Measurements from ENCODE around the gene LDOC1. TPM values are rescaled to one million over a fixed set of nuclear protein-coding genes. Genes with fewer than 3 reads are reported as not detected.

LDOC1 gene
- total and polyA plus RNA-seq, 2 of the 8 experiments (the other 6 are each of a cell fraction or from before 2014, with no cell fraction given), result 19.1 to 52.4 TPM

GRCh38 chrX:141221611-141222010, 44.7 kb upstream of the LDOC1 start (continued):
- TF ChIP-seq E2F6 (IDR thresholded peaks at IDR 0.05) (no peak), POU5F1 (IDR thresholded peaks at IDR 0.05; ENCODE audit: low read depth, low read length) (no peak), SP1 (IDR thresholded peaks at IDR 0.05; ENCODE audit: low read depth, low read length) (no peak), CHD1 (IDR thresholded peaks at IDR 0.05; ENCODE audit: low read depth, low read length) (no peak), ASH2L (IDR thresholded peaks at IDR 0.05; ENCODE audit: low read length) (no peak), NRF1 (IDR thresholded peaks at IDR 0.05; ENCODE audit: low read depth, low read length) (no peak), YY1 (IDR thresholded peaks at IDR 0.05; ENCODE audit: low read depth, low read length) (no peak)

All from H1 (cell line).